Non-pigmented ciliary epithelial cell (primary cell): ENCODE measurements around the gene MPDU1.

Experiments used
- DNase-seq: peaks from one replicate; pipeline ENCODE4 v3.0.0-alpha.2; 2010; ENCODE audit warnings: low read depth

MPDU1 gene

GRCh38 chr17:7560172-7561027 lies 23.3 kb upstream of the MPDU1 start:
- DNase-seq, result no peak

GRCh38 chr17:7561028-7561575 lies 22.6 kb upstream of the MPDU1 start:
- no peak for DNase-seq

- no peak for DNase-seq
These were observed 22.0 kb upstream of the MPDU1 start, which contains the start of gene SENP3 for GRCh38 chr17:7561589-7562207. TSS of gene SENP3 (plus strand) at chr17:7561919. CDS start at chr17:7563077, 1,158 bp downstream.

GRCh38 chr17:7562208-7562605 lies 21.4 kb upstream of the MPDU1 start:
- no peak for DNase-seq

- DNase-seq, result no peak
These were observed 20.4 kb upstream of the MPDU1 start for GRCh38 chr17:7563115-7563869.

GRCh38 chr17:7569571-7569970 lies 14.1 kb upstream of the MPDU1 start:
- no peak for DNase-seq

GRCh38 chr17:7570351-7570750 lies 13.3 kb upstream of the MPDU1 start:
- no peak for DNase-seq

GRCh38 chr17:7572338-7572587 lies 11.4 kb upstream of the MPDU1 start:
- DNase-seq, result no peak

GRCh38 chr17:7572588-7573323 lies 10.9 kb upstream of the MPDU1 start:
- DNase-seq, result peak; percentile 97

GRCh38 chr17:7573324-7574080 lies 10.2 kb upstream of the MPDU1 start:
- no peak for DNase-seq

GRCh38 chr17:7574176-7574953 lies 9.3 kb upstream of the MPDU1 start:
- DNase-seq, result no peak

- DNase-seq, result no peak
These were observed 8.2 kb upstream of the MPDU1 start for GRCh38 chr17:7575481-7575883.

- no peak for DNase-seq
These were observed 7.7 kb upstream of the MPDU1 start for GRCh38 chr17:7575959-7576358.

GRCh38 chr17:7576432-7576937 lies 7.2 kb upstream of the MPDU1 start:
- no peak for DNase-seq

- no peak for DNase-seq
These were observed 6.1 kb upstream of the MPDU1 start for GRCh38 chr17:7577327-7578199.

- no peak for DNase-seq
These were observed 4.4 kb upstream of the MPDU1 start, which contains the start of gene CD68 for GRCh38 chr17:7579001-7579833. TSS of gene CD68 (plus strand) at chr17:7579638. CDS start at chr17:7579678, 40 bp downstream.

GRCh38 chr17:7579834-7580603 lies 3.6 kb upstream of the MPDU1 start:
- DNase-seq, result no peak
